Loucy (cell line): ENCODE measurements around the gene HSF5.
"Not testable (repeated sequence)": the region's sequence is repeated elsewhere in the genome, so short reads cannot be mapped to it uniquely, and the experiment has no call there.

Experiments used
- H2AFZ ChIP-seq: fragments of 200-600 bp; sonication (generic); 2 replicates; pipeline ENCODE4 v1.6.0; 2016; ENCODE audit warnings: antibody characterized with exemption, mild to moderate bottlenecking, low read length, moderate library complexity
- H3F3A ChIP-seq: fragments of 200-600 bp; 2 replicates; pipeline ENCODE4 v1.6.0; 2016; ENCODE audit warnings: antibody characterized with exemption, low read depth, mild to moderate bottlenecking
- H3K27me3 ChIP-seq: fragments of 200-600 bp; sonication (generic); 2 replicates; pipeline ENCODE4 v1.6.1; 2014; ENCODE audit warnings: low read length, mild to moderate bottlenecking; ENCODE audit not compliant: insufficient read depth, poor library complexity, severe bottlenecking
- H3K36me3 ChIP-seq: fragments of 200-600 bp; sonication (generic); 2 replicates; pipeline ENCODE4 v1.6.1; 2016; ENCODE audit warnings: low read length; ENCODE audit not compliant: insufficient read depth
- H3K4me1 ChIP-seq: fragments of 200-600 bp; sonication (generic); 2 replicates; pipeline ENCODE4 v1.5.1; 2014; ENCODE audit warnings: low read length, mild to moderate bottlenecking; ENCODE audit not compliant: insufficient read depth, poor library complexity, severe bottlenecking
- H3K4me2 ChIP-seq: fragments of 200-600 bp; sonication (generic); 2 replicates; pipeline ENCODE4 v1.6.0; 2014; ENCODE audit warnings: antibody characterized with exemption, low read length, low read depth, mild to moderate bottlenecking; ENCODE audit not compliant: poor library complexity, severe bottlenecking
- H3K4me3 ChIP-seq: fragments of 200-600 bp; sonication (generic); 2 replicates; pipeline ENCODE4 v1.5.1; 2014; ENCODE audit warnings: low read length, mild to moderate bottlenecking, mixed read lengths; ENCODE audit not compliant: poor library complexity, severe bottlenecking
- H3K79me2 ChIP-seq: fragments of 200-600 bp; sonication (generic); 2 replicates; pipeline ENCODE4 v1.6.1; 2014; ENCODE audit warnings: low read length; ENCODE audit not compliant: insufficient read depth
- H3K9ac ChIP-seq: fragments of 200-600 bp; sonication (generic); 2 replicates; pipeline ENCODE4 v1.6.0; 2014; ENCODE audit warnings: mild to moderate bottlenecking, low read depth, low read length, moderate library complexity; ENCODE audit not compliant: poor library complexity, severe bottlenecking
- H3K9me2 ChIP-seq: fragments of 200-600 bp; sonication (generic); replicated peaks from 2 replicates; pipeline ENCODE4 v1.6.1; 2016; ENCODE audit warnings: low read depth, low read length, mixed read lengths
- H3K9me3 ChIP-seq: fragments of 200-600 bp; sonication (generic); 2 replicates; pipeline ENCODE4 v1.6.1; 2014; ENCODE audit warnings: mild to moderate bottlenecking, antibody characterized with exemption, low read length, low read depth; ENCODE audit not compliant: insufficient read depth
- H4K20me1 ChIP-seq: fragments of 200-600 bp; sonication (generic); 2 replicates; pipeline ENCODE4 v1.6.0; 2014; ENCODE audit warnings: antibody characterized with exemption, low read length, mild to moderate bottlenecking; ENCODE audit not compliant: insufficient read depth, poor library complexity, severe bottlenecking
- CTCF ChIP-seq: fragments of 200-600 bp; sonication (generic); conservative IDR thresholded peaks from 2 replicates; pipeline ENCODE4 v1.5.1; 2014; ENCODE audit warnings: mild to moderate bottlenecking, antibody characterized with exemption, low read length
- EZH2phosphoT487 ChIP-seq: fragments of 200-600 bp; IDR thresholded peaks from 2 replicates; pipeline ENCODE4 v1.6.1; 2018; ENCODE audit warnings: antibody characterized with exemption, mild to moderate bottlenecking, moderate library complexity, borderline replicate concordance

Gene HSF5

DNA sequence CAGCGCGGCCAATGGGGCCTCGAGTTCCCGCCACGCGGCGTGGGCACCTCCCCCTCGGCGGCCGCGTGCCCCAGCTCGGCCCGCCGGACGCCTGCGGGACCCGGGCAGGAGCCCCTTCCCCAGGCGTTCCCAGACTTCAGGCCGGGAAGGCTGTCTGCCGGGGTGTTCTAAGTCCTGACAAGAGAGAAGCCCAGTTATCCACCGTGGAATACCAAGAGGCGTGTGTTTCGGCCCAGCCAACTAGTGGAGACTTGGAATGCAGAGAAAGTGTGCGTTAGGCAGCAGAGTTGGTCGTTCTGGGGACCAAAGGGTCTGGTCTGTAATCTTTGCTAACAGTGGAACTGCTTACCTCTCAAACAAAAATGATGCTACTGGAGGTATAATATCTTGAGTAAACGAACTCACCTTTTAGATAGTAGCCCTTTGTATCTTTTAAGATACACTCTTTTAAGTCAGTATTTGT is 251 bp upstream of the HSF5 start:
- Histone ChIP-seq H3K36me3 (peaks cover 44% of the 10 kb centered on the region), H4K20me1 (no peaks in the 10 kb centered on the region), H3K4me1 (no peaks in the 10 kb centered on the region), H3K27me3 (no peaks in the 10 kb centered on the region), H3K4me2 (no peak overlapping the region), H2AFZ (no peak overlapping the region), H3K9ac (no peak overlapping the region), H3K9me2 (no peaks in the 10 kb centered on the region), H3K9me3 (no peaks in the 10 kb centered on the region), H3K79me2 (no peaks in the 10 kb centered on the region), H3F3A (no peaks in the 10 kb centered on the region), H3K4me3 (no peak overlapping the region)
- no peak for TF ChIP-seq CTCF
- TF ChIP-seq EZH2phosphoT487, result no peak

- no peaks in the 10 kb centered on the region for H3K9me3 ChIP-seq
- peaks cover 8% of the 10 kb centered on the region; the same call in 1 of the 2 replicates for H3K36me3 ChIP-seq
- H3K4me3 ChIP-seq, result no peak overlapping the region
- no peaks in the 10 kb centered on the region for H4K20me1 ChIP-seq
- no peaks in the 10 kb centered on the region for H3K79me2 ChIP-seq
- H3K4me1 ChIP-seq, result no peaks in the 10 kb centered on the region
- H3K9ac ChIP-seq, result no peak overlapping the region
- no peak overlapping the region for H3K4me2 ChIP-seq
- H3F3A ChIP-seq, result no peaks in the 10 kb centered on the region
- no peaks in the 10 kb centered on the region for H3K9me2 ChIP-seq
- no peak for TF ChIP-seq CTCF
- TF ChIP-seq EZH2phosphoT487, result no peak
- H3K27me3 ChIP-seq, result no peaks in the 10 kb centered on the region
- H2AFZ ChIP-seq, result no peak overlapping the region
Measured at GRCh38 chr17:58484600-58484999, 3.6 kb downstream of the HSF5 start.

GRCh38 chr17:58481798-58482197 is 6.4 kb downstream of the HSF5 start:
- not testable (repeated sequence) for H3K4me2 ChIP-seq, H3F3A ChIP-seq, H3K4me1 ChIP-seq, H3K9me3 ChIP-seq, H3K36me3 ChIP-seq, H3K9me2 ChIP-seq, H3K27me3 ChIP-seq, H3K79me2 ChIP-seq, H4K20me1 ChIP-seq, H3K4me3 ChIP-seq, H2AFZ ChIP-seq, H3K9ac ChIP-seq

DNA sequence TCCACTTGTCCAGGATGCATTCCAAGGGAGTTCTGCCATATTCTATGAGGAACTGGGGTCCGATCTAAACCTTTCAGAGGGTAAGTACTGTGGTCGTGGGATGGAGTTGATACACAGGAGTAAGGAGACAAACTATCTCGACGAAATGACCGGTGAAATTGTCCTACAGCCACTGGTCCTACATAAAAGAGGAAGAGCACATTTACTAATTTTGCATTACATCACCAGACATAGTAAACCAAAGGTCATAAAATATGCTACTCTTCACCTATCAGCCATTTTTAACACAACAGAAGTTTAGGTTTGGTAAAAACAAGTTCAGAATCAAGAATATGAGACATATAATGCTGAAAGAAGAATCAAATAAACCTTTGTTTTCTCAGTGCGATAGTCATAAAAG is 8.1 kb downstream of the HSF5 start:
- no peaks in the 10 kb centered on the region for H3K4me1 ChIP-seq
- H3K27me3 ChIP-seq, result no peaks in the 10 kb centered on the region
- H3K79me2 ChIP-seq, result no peaks in the 10 kb centered on the region
- no peaks in the 10 kb centered on the region for H4K20me1 ChIP-seq
- H2AFZ ChIP-seq, result no peak overlapping the region
- H3K9me2 ChIP-seq, result no peaks in the 10 kb centered on the region
- H3F3A ChIP-seq, result no peaks in the 10 kb centered on the region
- H3K36me3 ChIP-seq, result no peaks in the 10 kb centered on the region
- no peak overlapping the region for H3K4me2 ChIP-seq
- no peak overlapping the region for H3K9ac ChIP-seq
- H3K4me3 ChIP-seq, result no peak overlapping the region
- no peak for TF ChIP-seq EZH2phosphoT487
- TF ChIP-seq CTCF, result no peak
- no peaks in the 10 kb centered on the region for H3K9me3 ChIP-seq
